PFSK-1 (cell line): ENCODE data around the gene HSPG2.

Experiments
- FOXP2 ChIP-seq: optimal IDR thresholded peaks from 2 replicates; pipeline ENCODE3; 2011; ENCODE audit warnings: borderline replicate concordance, control low read depth, inconsistent platforms; ENCODE audit not compliant: insufficient read depth; ENCODE audit errors: extremely low read length, extremely low read depth
- POLR2AphosphoS5 ChIP-seq: IDR thresholded peaks from 2 replicates; pipeline ENCODE4 v1.6.1; 2012; ENCODE audit warnings: low read depth, mild to moderate bottlenecking, control low read depth, low read length, moderate library complexity
- REST ChIP-seq, 2 experiments: IDR thresholded peaks; 2 replicates each; pipeline versions ENCODE4 v1.6.1 to v1.8.0; 2011 to 2012; ENCODE audit warnings: low read depth in 2 of 2, low read length in 2 of 2, control low read depth in 1 of 2, inconsistent platforms in 1 of 2, mild to moderate bottlenecking in 1 of 2, moderate library complexity in 1 of 2; ENCODE audit not compliant: insufficient read depth in 1 of 2
- SIN3A ChIP-seq: IDR thresholded peaks from 2 replicates; pipeline ENCODE4 v1.6.1; 2012; ENCODE audit warnings: mild to moderate bottlenecking, low read length, moderate library complexity, borderline replicate concordance; ENCODE audit not compliant: insufficient read depth
- TAF1 ChIP-seq: IDR thresholded peaks from 2 replicates; pipeline ENCODE4 v1.6.1; 2012; ENCODE audit warnings: low read length, control low read depth, borderline replicate concordance; ENCODE audit not compliant: insufficient read depth

- TF ChIP-seq REST (IDR thresholded peaks at IDR 0.05; ENCODE audit: insufficient read depth in 1 of 2, low read depth in 2 of 2, low read length in 2 of 2): no peak
- no peak for TF ChIP-seq TAF1
- TF ChIP-seq POLR2AphosphoS5: no peak
- no peak for TF ChIP-seq SIN3A
- TF ChIP-seq FOXP2: no peak
These were observed 122.0 kb downstream of the HSPG2 start for GRCh38 chr1:21814981-21815582.
